Activated T-helper 1 cell treated with anti-CD3 and anti-CD28 coated beads, Interleukin-2, amount 50 U/mL, for 16 hours (primary cell): Measurements from ENCODE around the gene SRSF11.

Experiments
- DNase-seq, 2 donors: peaks; one replicate each; pipeline ENCODE4 v3.0.0-alpha.2; 2020; ENCODE audit warnings: low read depth in 1 of 2, low spot score in 1 of 2

SRSF11 gene

GRCh38 chr1:70220517-70221237 lies 503 bp upstream of the SRSF11 start:
- no peak for DNase-seq

GRCh38 chr1:70222716-70223235 lies 1.6 kb downstream of the SRSF11 start:
- no peak for DNase-seq

DNA sequence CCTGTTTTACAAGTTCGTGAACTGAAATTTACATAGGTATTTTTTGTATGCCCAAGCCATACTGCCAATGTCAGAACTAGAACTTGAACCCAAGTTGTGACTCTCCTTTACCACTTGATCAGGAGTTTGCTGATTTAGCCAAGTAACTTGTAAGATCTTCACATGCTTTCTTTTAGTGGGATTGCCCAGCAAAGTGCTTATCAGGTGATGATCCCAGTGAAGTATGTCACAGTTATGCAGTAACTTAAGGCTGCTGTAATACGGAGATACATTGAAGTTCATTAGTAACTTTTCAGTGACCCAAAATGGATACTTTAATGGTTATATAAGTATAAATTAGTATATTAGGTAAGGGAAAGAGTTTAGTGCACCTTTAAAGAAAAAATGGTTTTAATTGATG lies 3.8 kb downstream of the SRSF11 start:
- no peak for DNase-seq

DNA sequence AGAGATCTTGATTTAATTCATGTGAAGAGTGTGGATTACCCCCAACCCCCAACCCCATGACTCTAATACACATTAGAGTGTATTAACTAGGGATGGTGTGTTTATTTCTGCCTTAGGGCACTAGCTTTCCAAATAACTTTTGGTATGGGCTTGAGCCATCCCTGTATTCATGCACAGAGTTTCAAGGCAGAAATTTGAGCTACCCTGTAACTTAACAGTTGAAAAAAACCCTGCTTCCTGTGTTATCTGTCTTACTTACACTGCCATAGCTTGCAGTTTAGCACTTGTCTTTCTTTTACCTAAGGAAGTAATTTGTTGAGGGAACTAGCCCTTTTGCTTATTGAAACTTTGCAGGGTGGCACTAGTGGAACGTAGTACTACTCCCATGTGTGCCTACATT lies 6.3 kb downstream of the SRSF11 start:
- no peak for DNase-seq

- DNase-seq = no peak
These were observed 7.5 kb downstream of the SRSF11 start for GRCh38 chr1:70228670-70229069.

DNA sequence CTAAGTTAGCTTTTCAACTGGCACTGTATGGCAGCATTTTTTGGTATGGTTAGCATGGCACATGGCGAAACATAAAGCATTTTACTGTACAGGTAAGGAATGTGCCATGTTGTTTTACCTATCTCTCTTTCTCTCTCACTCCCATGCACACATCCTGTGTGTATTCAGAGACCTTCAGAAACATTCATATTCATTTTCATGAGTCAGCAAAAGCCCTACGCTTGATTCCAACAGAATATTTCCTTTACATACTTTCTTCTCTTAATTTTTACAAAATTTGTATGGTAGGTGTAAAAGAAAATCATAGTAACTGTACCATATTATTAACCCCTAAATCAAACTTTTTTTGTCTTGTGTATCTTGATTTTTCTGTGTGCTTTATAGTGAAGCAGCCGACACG lies 10.3 kb downstream of the SRSF11 start:
- no peak for DNase-seq

DNA sequence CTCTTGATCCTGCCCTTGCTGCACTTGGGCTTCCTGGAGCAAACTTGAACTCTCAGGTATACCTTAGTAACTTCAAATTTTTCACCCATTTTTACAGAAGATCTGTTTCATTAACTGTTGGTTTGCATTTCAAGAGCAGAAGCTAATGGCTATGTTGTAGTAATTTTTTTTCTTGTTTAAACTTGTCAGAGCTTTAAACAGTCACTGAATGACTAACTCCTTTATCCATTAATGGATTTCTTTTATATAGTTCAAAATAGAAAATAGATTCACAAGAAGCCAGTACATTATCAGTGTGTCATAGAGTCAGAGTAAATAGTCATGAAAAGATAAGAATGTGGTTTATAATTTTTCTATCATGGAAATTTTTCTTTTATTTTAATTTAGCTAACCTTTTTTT lies 13.6 kb downstream of the SRSF11 start:
- DNase-seq = no peak

- DNase-seq = no peak
These were observed 18.8 kb downstream of the SRSF11 start for GRCh38 chr1:70239940-70240339.

- DNase-seq = no peak
These were observed 25.9 kb downstream of the SRSF11 start for GRCh38 chr1:70247122-70247521.

- DNase-seq = no peak
These were observed 26.6 kb downstream of the SRSF11 start for GRCh38 chr1:70247768-70248167.

DNA sequence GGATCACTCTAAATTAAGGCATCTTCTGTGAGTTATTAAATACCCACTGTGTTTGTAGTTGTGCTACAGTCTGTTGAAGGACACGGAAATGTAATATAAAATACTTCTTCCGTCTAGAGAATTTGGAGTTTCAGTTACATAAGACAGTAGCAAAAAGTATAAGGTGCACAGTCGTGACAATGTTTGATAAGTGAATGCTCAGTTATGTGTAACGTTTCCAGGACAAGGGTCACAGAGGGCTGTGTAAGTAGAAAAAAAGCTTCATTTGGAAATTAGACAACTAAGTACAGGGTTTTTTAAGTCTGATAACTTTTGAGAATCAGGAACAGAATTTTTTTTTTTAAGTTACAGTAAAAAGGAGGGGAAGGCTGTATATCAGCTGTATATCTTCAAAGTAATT lies 27.5 kb downstream of the SRSF11 start:
- no peak for DNase-seq

GRCh38 chr1:70256664-70257063 lies 35.5 kb downstream of the SRSF11 start:
- DNase-seq = no peak

GRCh38 chr1:70264839-70265238 lies 43.7 kb downstream of the SRSF11 start:
- DNase-seq = no peak

- DNase-seq = no peak
These were observed 44.8 kb downstream of the SRSF11 start for GRCh38 chr1:70265946-70266345.

- DNase-seq = no peak
These were observed 56.7 kb downstream of the SRSF11 start for GRCh38 chr1:70277875-70278274.

DNA sequence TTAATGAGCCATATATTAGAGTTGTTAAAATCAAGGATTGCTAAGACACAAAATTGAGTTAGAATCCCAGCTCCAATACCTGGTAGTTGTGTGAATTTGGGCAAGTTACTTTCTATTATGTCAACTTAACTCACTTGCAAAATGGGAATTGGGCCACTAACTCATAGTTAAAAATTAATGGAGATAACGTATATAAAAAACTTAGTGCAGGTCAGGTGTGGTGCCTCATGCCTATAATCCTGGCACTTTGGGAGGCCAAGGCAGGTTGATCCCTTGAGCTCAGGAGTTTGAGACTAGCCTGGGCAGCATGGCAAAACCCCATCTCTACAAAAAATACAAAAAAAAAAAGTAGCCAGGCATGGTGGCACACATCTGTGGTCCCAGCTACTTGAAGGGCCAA lies 57.5 kb downstream of the SRSF11 start:
- DNase-seq = no peak

DNA sequence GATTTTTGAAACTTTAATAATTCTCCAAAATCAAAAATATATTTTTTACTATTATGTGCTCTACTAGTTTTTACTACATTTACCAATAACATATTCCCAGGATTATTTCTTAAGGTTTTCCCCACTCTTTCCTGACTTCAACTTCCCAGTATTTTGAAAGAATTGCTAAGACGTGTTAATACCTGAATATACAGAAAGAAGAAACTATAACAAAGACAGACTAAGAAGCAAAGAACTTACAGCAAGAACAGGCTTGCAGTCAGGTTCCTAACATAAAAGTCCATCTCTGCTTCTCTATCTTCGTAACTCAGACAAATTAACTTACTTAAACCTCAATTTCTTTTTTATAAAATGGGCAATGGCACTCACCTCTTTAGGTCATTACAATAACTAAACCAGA lies 63.2 kb downstream of the SRSF11 start:
- DNase-seq = no peak

GRCh38 chr1:70286453-70286852 lies 65.3 kb downstream of the SRSF11 start:
- no peak for DNase-seq

- no peak for DNase-seq
These were observed 67.0 kb downstream of the SRSF11 start for GRCh38 chr1:70288166-70288565.

GRCh38 chr1:70290218-70290617 lies 69.0 kb downstream of the SRSF11 start:
- DNase-seq = no peak

DNA sequence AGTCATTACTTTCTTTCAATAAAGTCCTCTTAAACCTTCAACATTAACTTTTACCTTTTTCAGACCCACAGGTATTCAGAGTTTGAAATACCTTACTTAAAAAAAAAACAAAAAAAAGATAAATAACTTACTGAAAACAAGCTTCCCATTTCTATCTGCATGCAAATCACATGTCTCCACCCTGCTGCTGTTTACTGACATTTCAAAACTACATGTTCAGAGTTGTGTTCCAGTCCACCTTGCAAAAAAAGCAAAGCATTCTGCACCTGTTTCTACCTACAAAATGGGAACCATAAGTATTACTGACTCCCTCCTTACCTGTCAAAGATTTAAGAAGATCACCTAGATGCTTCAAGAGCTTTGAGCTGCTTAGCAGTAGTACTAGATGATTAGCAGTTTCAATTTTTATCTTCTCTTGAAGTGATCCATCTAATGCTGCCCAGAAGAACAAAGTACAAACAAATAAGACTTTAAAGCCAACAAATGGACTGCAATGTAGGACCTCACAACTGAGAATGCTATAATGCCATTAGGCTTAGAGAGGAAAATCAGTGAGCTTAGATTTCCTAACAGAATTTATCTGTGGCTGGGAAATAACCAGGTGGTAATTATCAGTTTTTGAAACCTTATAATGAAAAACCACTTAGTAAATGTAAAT lies 72.1 kb downstream of the SRSF11 start:
- no peak for DNase-seq

GRCh38 chr1:70295749-70296148 lies 74.6 kb downstream of the SRSF11 start:
- DNase-seq = no peak

- no peak for DNase-seq
These were observed 78.3 kb downstream of the SRSF11 start for GRCh38 chr1:70299472-70299871.
